ENCODE measurements around the gene MARK2.
"Not testable (repeated sequence)": the region's sequence is repeated elsewhere in the genome, so short reads cannot be mapped to it uniquely, and the experiment has no call there.

MARK2 gene

GRCh38 chr11:63853476-63853875 lies 14.6 kb downstream of the MARK2 start:
- in situ Hi-C loops (cut with MboI; ENCODE audit: low sequenced_read_pairs): no loop called here

DNA sequence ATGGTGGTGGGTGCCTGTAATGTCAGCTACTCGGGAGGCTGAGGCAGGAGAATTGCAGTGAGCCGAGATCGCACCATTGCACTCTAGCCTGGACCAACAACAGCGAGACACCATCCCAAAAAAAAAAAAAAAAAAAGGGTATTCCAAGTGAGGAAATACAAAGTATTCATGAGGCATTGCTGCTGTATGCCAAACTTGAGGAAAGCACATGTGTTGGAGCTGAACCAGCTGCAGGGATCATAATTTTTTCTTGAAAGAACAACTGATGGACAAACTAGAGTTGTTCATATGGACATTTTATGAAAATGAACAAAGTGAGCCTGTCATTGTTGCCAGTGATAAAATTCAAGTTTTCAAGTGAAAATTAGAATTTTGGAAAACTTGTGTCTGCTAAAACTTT lies 15.8 kb downstream of the MARK2 start:
- in situ Hi-C loops (cut with MboI; ENCODE audit: low sequenced_read_pairs): no loop called here

GRCh38 chr11:63855975-63856374 lies 17.1 kb downstream of the MARK2 start:
- in situ Hi-C loops (cut with MboI; ENCODE audit: low sequenced_read_pairs): no loop called here

- in situ Hi-C loops (cut with MboI; ENCODE audit: low sequenced_read_pairs): no loop called here
These were observed 20.0 kb downstream of the MARK2 start for GRCh38 chr11:63858628-63859550.

GRCh38 chr11:63862923-63863322 lies 24.0 kb downstream of the MARK2 start:
- in situ Hi-C loops (cut with MboI; ENCODE audit: low sequenced_read_pairs): no loop called here

- in situ Hi-C loops (cut with MboI; ENCODE audit: low sequenced_read_pairs): not testable (repeated sequence)
These were observed 24.7 kb downstream of the MARK2 start for GRCh38 chr11:63863620-63864019.

- in situ Hi-C loops (cut with MboI; ENCODE audit: low sequenced_read_pairs): no loop called here
These were observed 27.3 kb downstream of the MARK2 start for GRCh38 chr11:63866211-63866610.

GRCh38 chr11:63867511-63867910 lies 28.6 kb downstream of the MARK2 start:
- in situ Hi-C loops (cut with MboI; ENCODE audit: low sequenced_read_pairs): no loop called here

DNA sequence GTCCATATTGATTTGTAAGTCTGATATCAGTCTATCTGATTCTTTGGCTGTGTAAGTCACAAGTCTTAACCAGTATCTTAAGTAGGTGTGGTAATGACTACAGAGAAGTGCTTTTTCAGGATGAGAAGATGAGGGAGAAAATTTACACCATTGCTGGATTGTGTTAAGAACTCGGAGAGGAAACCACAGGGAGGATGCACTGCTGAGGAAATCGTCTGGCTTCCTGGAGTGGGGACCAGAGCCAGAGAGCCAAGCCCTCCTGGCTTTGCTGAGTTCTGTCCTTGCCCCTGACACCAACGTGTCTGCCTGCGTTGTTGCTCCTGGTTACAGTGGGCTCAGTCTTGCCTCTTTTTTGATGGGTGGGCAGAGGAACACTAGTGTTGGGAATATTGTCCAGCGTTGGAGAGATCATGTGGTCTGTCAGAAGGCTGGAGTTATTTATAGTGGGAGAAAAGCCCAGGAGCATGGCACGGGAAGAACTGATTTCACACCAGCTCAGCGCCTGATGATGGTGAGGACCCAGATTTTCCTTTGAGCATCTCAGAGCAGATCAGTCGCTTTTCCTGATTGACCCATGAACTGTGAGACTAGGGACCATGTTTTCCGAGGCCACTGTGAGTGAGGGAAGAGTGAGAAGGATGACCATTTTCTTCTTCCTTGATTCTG lies 29.6 kb downstream of the MARK2 start:
- in situ Hi-C loops (cut with MboI; ENCODE audit: low sequenced_read_pairs): no loop called here

GRCh38 chr11:63869171-63869591 lies 30.3 kb downstream of the MARK2 start:
- in situ Hi-C loops (cut with MboI; ENCODE audit: low sequenced_read_pairs): no loop called here

DNA sequence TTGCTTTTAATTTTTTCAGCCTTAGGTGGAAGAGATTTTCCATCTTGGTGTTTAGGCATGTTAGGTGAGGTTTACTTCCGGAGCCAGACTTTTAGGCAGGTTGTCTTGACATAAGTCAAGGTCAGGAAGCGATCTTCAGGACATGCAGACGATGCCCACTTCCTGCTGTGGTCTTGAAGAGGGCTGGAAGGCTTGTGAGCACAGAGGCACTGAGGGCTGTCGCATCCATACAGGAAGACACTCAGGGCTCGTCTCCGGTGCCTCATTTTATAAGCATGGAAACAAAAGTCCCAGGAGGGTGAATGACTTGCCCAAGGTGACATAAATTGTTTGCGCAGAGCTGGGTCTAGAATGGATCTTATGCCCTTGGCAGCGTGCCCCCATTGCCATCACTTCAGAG lies 30.8 kb downstream of the MARK2 start:
- in situ Hi-C loops (cut with MboI; ENCODE audit: low sequenced_read_pairs): no loop called here

GRCh38 chr11:63870351-63871140 lies 31.6 kb downstream of the MARK2 start:
- in situ Hi-C loops (cut with MboI; ENCODE audit: low sequenced_read_pairs): no loop called here

DNA sequence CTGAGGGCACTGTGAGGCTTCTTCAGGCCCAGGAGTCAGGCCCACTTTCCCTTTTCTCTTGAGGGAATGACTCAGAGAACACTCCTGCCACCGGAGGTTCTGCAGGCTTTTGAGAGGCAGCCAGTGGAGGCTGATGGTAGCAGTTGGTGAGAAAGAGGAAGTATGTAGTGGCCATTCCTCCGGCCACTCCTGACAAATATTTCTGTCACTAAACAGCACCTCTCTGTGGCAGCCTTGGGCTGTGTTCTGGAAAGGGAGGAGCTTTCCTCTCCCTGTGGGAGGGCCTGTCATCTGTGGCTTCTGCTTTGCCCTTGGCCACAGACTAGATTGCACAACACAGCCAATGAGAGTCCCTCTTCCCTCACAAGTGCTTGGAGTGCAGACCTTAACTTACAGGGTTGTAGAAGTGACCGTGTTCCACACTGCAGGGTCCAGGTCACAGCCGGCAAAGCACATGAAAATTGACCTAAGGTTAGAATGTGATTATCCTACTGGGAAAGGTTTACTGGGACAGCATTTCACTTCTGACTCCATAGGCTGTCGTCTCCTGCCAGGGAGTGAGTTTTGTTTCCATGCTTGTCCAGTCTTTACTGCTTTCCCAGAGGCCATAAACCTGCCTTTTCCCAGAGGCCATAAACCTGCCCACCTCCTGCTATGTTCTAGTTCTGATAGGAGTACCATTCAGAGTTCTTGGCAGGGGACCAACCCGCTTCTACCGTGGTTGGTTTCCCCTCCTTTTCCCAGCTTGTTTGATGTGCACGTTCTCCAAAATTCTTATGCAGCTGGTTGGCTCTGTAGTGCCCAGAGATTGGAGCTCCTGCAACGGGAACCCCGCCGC lies 33.3 kb downstream of the MARK2 start:
- in situ Hi-C loops (cut with MboI; ENCODE audit: low sequenced_read_pairs): no loop called here

DNA sequence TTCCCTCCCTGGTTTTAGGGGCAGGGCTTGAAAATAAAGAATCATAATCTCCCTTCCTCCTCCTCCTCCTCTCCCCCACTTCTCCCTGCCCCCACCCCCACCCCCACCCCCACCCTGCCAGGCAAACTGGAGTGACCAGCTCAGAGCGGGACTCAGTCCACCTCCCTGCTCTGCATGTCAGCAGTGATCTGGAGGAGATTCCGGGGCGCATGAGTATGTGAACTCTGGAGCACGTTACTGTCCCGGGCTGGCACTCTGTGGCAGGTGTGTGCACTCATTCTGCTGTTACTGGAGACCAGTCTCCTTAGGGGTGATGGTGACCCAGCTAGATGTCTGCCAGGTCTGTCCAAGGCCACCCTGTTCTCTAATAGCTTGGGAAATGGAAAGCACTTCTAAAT lies 33.9 kb downstream of the MARK2 start:
- in situ Hi-C loops (cut with MboI; ENCODE audit: low sequenced_read_pairs): no loop called here

- in situ Hi-C loops (cut with MboI; ENCODE audit: low sequenced_read_pairs): no loop called here
These were observed 34.4 kb downstream of the MARK2 start for GRCh38 chr11:63873311-63873710.

GRCh38 chr11:63874511-63874910 lies 35.6 kb downstream of the MARK2 start:
- in situ Hi-C loops (cut with MboI; ENCODE audit: low sequenced_read_pairs): no loop called here

DNA sequence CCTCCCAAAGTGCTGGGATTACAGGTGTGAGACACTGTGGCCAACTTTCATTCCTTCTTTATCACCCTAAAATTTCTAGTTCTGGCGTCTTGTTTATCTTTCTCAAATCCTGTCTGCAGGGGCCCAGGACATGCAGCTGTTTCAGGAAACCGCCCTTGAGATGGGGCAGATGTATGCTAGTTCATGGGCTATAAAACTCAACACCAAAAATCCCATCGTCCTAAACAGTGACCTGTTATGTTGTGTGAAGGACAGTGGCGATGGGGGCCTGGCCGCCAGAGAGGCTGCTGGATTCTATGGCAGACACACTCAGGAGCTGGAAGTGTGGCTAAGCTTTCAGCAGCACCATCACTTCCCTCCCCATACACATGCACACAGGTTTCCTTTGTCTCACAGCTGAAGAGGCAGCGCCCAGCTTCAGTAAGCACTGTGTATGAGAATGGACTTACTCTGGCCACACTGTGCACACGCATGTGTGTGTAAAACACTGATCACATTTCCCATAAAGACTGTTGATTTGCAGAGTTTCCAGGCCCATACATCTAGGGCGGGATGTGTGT lies 36.7 kb downstream of the MARK2 start:
- in situ Hi-C loops (cut with MboI; ENCODE audit: low sequenced_read_pairs): no loop called here

DNA sequence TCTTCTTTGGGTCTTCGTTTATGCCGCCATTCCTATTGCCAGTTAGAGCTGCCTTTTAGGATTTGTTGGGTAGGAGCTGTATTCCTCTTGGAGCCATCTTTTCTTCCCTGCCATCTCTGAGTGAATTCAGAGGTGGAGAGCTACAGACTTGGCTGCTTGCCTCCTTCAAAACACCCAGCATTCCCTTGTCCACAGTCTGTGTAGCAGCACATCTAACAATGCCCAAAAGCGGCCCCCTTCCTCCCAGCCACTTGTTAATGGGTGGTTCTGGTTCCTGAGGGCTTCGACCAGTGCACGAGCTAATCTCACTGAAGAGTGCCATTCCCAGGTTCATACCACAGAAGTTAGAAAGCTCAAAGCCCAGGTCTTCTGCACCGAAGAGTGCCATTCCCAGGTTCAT lies 37.7 kb downstream of the MARK2 start:
- in situ Hi-C loops (cut with MboI; ENCODE audit: low sequenced_read_pairs): no loop called here

GRCh38 chr11:63877658-63878241 lies 38.8 kb downstream of the MARK2 start:
- in situ Hi-C loops (cut with MboI; ENCODE audit: low sequenced_read_pairs): no loop called here
